CD4-positive, alpha-beta T cell treated with Interleukin-4 for 4 hours (primary cell): Measurements from ENCODE around the gene AP2S1.
"Not testable (repeated sequence)": the region's sequence is repeated elsewhere in the genome, so short reads cannot be mapped to it uniquely, and the experiment has no call there.

Experiments
- DNase-seq: peaks from one replicate; pipeline ENCODE4 v3.0.0-alpha.2; 2020

AP2S1 gene

GRCh38 chr19:46839752-46840497, 10.7 kb downstream of the AP2S1 start:
- DNase-seq, result no peak

- DNase-seq, result no peak
Measured at GRCh38 chr19:46838160-46838559, 12.5 kb downstream of the AP2S1 start.

GRCh38 chr19:46834984-46835383, 15.7 kb downstream of the AP2S1 start:
- DNase-seq, result no peak

- no peak for DNase-seq
Measured at GRCh38 chr19:46834121-46834520, 16.5 kb downstream of the AP2S1 start.

GRCh38 chr19:46830864-46831263, 19.8 kb downstream of the AP2S1 start:
- DNase-seq, result no peak

GRCh38 chr19:46828484-46828883, 22.2 kb downstream of the AP2S1 start:
- no peak for DNase-seq

- DNase-seq, result no peak
Measured at GRCh38 chr19:46825731-46826055, 25.0 kb downstream of the AP2S1 start.

- no peak for DNase-seq
Measured at GRCh38 chr19:46824890-46825730, 25.5 kb downstream of the AP2S1 start.

- no peak for DNase-seq
Measured at GRCh38 chr19:46823049-46823448, 27.6 kb downstream of the AP2S1 start.

- not testable (repeated sequence) for DNase-seq
Measured at GRCh38 chr19:46822410-46822787, 28.2 kb downstream of the AP2S1 start.

GRCh38 chr19:46821512-46822409, 28.9 kb downstream of the AP2S1 start:
- DNase-seq, result peak; percentile 64

GRCh38 chr19:46818812-46819211, 31.8 kb downstream of the AP2S1 start:
- no peak for DNase-seq

- DNase-seq, result no peak
Measured at GRCh38 chr19:46815833-46816627, 34.6 kb downstream of the AP2S1 start.

- no peak for DNase-seq
Measured at GRCh38 chr19:46813839-46814358, 36.7 kb downstream of the AP2S1 start.

- DNase-seq, result no peak
Measured at GRCh38 chr19:46812977-46813838, 37.4 kb downstream of the AP2S1 start.

GRCh38 chr19:46809534-46810272, 40.9 kb downstream of the AP2S1 start:
- no peak for DNase-seq

GRCh38 chr19:46806656-46807055, 44.0 kb downstream of the AP2S1 start:
- DNase-seq, result no peak

GRCh38 chr19:46804432-46804831, 46.2 kb downstream of the AP2S1 start:
- DNase-seq, result not testable (repeated sequence)

- DNase-seq, result no peak
Measured at GRCh38 chr19:46803555-46803954, 47.1 kb downstream of the AP2S1 start.

GRCh38 chr19:46802152-46802551, 48.5 kb downstream of the AP2S1 start:
- DNase-seq, result no peak
